Iris pigment epithelial cell (primary cell): ENCODE measurements around the gene MBP.
A peak's percentile ranks its signal among the peaks of the same experiment; 100 is the strongest.

Experiments
- DNase-seq: peaks from one replicate; pipeline ENCODE4 v3.0.0-alpha.2; 2011; ENCODE audit warnings: low read depth

Gene MBP

DNA sequence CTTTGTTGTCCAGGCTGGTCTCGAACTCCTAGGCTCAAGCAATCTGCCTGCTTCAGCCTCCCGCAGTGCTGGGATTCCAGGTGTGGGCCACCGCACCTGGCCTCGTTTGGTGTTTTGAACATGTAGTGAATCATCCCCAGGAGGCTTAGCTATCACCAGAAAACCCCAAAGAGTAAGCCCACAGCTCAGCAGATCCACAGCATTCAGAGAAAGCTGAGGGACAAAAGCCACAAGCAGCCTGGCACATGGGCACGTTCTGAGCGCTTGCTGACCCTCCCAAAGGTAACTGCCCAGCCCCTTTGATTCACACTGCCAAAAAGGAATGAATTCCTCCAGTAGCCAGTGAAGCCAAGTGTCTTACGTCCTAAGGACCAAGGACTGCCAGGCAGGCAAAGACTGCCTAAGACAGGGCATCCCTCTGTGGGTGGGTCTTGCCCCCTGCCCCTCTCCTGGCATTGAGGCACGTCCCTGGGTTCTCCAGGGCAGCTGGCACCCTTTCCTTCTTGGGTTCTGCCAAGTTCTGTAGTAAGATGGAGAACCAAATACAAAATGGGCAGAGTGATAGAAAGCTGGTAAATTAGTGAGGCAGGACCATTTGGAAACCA, 31.7 kb downstream of the MBP start:
- DNase-seq: no peak

DNA sequence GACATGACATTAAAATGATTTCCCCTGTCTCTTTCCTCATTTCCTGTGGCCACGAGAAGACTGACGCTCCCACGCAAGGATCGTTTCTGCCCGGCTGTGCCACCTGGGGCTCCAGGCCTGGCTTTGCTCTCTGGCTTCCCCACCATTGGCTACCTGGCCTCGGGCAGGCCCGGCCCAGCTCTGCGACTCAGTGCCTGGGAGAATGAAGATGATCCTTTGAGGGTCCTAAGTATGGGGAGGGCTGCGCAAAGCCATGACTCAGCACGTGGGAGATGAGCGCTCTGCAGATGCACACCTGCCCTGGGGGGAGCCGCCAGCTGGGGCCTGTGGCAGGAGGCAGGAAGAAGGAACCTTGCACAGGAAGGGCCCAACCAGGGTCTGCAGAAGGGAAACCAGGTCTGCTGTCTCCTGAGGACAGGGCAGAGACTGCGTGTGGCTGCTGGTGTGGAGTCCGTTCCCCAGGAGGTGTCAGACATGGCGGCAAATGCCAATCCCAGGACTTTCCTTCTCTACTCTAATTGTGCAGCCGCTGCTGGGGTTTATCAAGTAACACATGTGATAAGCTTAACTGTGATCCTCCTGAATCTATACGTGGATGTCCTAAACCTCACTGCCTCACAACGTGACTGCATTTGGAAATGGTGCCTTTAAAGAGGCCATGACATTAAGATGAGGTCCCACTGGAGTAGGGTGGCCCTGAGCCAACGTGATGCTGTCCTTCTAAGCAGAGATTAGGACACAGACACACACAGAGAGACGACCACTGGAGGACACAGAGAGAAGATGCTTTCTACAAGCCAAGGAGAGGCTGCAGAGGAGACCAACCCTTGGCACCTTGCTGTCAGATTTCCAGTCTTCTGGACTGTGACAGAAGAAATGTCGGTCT, 32.9 kb downstream of the MBP start:
- no peak for DNase-seq

DNA sequence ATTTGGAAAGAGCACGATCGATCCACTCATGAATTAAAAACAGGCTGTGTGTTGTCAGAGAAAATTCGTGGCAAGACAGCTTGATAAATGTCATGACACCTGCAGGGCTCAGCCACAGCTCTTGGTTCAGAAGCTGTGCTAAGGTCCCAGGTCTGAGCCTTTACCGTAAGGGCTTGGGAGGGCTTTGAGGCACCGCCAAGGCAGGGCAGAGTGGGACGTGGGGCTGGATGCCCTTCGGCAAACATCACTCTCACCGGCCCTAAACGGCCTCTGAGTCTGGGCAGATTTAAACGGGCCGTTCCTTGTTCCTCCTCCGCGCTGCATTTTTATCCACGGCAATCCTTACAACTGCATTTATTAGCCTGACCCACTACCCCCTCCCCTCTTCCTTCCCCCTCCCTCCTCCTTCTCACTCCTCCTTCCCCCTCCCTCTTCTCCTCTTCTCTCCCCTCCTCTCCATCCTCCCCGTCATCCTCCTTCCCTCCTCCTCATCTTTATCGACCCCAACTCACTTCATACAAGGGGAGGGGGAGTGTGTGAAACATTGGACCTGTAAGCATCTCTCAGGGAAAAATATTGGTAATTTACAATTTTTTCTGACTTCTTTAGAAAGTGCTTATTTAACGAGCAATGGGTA, 33.9 kb downstream of the MBP start:
- no peak for DNase-seq

DNA sequence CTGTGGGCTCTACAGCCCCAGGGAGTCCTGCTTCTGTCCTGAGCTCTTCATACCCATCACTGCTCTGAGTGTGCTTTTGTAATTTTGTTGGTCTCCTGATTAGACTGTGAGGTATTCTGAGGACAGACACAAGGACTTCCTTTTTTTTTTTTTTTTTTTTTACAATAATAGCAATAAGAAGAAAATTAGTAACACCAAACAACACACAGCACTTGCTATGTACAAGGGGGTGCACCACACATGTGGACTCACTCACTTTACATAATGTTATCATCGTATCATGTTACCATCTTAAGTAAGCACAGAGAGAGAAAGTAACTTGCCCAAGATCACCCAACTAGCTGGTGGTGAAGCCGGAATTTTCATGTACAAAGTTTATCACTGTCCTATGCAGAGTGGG, 34.6 kb downstream of the MBP start:
- DNase-seq: peak; percentile 90

DNA sequence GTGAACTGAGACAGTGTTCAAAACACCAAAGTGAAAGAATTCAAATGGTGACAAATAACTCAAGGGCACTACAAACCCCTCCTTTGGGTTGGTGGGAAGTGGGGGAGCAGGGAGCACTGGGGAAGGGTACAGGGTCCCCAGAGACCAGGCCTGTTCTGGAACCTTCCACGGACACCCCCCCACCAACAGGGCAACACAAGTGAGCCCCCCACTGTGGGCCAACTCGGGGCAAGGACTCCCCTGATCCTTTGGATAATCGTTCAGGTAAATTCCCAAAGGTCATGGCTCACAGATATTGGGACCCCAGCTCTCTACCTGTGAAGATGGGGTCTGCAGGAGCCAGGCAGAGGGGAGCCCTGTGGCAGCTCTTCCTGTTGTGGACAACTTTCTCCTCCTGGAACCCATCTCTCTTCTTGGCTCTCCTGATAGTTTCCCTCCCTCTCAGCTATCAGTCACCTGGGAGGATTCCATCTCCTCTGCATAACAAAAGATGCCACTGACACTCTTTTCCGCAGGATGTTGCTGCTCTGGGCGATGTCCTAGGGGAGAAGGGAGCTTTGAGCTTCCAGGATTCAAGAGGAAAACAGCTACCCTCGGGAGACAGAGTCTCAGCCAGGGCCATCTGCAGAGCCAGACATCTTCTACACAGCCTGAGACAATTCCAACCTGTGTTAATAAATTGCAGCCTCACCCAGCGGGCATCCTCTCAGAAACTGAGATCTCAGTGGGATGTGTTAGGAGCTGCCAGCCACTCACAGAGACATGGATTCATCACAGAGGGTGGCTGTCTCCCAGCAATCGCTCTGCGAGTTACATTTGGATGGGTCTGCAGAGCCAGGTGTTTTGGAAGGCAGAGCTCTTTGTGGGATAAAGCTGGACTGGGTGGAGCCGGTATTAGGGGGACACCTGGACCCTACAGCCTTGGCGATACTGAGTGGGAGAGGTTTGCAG, 35.4 kb downstream of the MBP start:
- DNase-seq: no peak

DNA sequence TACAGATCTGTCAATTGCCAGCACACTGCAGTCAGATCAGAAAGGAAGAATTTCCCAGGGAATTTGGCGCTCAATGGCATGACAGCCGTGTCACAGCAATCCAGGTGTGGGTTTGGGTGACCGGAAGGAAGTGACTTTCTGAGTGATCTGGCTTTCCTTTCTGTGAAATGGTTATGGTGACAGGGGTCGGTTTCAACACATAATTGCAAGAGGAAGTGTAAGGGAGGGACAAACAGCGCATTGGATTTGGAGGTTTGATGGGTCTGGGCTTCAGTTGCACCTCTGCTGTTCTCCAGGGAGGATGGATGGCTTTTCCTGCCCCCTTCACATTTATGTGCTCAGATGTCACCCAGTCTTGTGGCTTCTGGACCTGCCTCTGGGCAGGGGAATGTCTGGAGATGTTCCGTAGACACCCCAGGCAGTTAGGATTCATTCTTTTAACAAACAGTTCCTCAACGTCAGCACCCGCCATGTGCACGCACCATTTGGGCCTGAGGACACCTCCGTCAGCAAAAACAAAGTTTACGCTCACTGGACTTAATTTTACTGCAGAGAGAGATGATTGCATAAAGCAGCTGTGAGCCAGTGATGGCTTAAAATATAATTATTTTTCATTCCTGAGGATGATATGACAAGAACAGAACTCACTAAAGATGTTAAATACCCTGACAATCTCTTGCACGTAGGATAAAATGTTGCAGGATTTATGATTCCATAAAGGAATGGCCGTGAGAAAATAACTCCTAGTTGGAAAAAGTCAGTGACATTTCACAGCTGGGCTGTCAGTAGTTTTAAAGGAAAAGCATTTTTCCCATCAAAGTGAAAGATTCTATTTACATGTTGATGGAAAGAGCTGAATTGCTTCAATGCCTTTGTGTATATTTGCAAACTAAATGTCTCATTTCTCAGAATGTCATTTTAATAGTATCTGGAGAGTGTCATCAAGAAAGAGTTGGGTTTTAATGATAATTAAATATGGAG, 36.9 kb downstream of the MBP start:
- no peak for DNase-seq

DNA sequence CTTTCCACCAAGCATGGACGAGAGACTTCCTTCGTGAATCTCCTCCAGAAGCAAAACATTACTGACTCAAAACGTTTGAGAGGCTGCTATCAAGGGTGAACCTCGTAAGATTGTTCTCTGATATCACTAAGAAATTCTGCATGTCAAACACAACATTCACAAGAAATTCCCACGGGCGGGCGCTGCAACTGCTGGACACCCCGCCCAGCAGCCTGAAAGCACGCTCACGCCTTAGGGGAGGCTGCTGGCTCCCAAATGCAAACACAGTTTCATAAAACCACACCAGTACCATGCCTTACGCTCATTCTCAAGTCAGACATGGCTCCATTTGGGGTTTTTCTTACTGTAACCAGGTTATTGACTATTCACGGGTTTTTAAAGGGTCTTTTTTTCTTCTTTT, 39.0 kb downstream of the MBP start:
- no peak for DNase-seq

DNA sequence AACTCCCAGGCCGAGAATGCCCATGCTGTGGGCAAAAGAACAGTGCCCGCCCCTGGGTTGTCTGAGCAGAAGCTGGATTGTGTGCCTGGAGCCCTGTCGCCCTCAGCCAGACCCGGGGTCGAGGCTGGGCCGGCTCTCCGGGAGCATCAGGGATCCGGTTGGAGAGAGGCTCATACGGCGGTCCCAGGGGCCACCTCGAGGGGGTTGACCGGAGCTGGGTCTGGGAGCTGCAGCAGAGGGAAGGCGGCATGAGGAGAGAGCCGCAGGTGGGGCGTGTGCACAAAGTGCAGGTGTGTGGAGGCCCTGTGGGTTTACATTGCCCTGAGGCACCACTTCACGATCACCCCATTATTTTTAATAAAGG, 39.5 kb downstream of the MBP start:
- no peak for DNase-seq

DNA sequence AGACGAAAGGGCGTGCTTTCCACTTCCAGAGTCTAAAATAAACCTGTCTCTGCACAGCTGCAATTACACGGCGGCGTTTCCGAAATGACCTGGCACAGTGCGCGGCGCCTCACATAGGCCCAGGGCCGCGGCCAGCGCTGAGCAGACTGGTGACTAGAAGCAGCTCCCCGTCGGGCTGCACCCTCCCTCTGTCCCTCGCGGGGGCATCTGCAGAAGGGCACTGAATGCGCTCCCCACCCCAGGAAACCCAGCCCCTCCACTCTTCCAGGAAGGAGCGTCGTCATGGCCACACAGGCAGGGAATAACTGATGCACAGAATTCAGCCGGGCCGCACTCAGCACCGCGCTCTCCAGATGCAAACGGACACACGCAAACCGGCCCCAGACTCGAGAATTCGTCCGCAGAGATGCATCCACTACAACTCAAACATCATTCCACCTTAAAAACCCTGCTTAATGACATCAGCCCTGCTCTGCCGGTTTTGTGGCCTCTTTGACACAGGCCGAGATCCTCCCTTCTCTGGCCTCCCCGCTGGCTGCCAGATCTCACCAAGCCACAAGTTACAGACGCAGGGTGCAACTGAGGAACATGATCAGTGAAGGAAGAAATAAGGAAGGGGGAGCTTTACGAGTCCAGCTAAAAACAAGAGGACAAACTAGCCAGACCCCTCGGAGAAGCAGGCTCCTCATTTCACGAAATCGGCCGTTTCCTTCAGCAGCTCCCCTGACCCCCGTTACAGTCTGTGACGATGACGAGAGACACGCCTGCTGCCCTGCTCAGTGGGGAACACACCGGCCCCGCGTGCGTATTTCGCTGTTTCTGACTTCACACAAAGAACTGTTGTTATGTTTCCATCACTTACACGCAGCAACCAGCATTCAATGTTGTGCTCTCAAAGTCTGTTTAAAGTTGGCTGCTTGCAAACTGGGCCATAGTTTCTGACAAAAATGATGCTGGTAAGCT, 40.2 kb downstream of the MBP start:
- DNase-seq: no peak

DNA sequence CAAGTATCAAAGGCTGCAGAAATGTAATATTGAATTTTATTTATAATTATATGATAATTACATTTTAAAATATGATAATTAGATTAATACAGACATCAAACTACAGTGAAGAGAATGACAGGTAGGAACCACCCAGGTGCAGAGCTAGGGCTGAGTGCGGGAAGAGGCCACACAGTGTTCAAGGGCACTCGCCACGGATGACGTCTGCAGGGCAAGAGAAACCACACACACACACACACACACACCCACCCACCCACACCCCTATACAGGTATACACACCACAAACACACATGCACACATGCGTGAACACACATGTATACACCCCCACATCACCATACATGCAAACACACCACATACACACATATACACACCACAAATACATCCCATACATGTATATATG, 41.2 kb downstream of the MBP start:
- no peak for DNase-seq

DNA sequence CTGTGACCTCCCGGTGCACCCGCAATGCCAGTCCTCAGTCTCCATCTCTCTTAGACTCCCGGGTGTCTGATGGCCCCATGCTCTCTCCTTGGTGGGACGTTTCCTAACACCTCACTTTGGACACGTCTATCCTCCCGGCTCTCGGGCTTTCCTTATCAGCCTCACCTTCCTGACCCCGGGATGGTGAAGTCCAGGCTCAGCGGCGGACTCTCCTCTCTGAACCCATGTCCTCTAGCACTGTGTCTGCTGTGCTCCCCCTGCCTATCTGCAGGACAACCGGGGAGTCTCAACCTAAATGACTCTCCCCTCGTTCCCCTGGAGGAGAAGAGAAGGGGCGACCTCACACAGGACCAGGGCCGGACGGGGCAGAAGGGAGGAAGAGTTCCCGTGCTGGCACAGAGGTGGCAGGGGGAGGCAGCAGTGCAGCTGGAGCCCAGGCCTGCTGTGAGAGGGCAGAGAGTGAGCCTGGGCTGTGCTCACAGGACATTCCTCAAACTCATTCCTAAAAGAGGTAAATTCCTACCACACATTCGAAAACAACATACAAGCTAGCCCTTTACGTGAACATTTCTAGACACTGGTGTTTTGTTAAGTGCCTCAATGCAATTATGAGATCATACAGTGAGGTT, 41.9 kb downstream of the MBP start:
- no peak for DNase-seq

DNA sequence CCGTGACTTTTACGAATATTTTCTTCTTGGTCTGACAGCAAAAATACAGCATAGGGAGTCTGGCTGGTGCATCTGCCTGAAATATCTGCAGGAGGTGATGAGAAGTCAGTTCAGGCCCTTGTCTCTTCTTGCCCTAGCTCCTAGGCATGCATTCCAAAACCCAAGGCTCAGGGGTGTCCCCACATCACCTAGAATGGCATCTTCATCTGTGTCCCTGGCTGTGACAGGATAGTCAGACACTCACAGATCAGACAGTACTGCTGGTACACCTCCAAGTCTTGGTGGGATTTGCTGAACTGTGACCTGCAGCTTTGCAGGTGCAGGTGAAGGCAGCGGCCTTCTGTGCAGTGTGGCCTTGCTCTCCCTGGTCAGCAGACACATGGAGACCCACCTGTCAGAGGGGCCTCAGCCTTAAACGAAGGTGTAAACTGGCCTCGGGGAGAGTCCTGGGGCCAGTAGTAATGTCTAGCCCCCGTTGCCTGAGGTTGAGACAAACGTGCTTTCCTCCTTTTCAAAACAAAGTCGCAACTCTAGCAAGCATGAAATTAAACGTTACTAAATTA, 42.8 kb downstream of the MBP start:
- no peak for DNase-seq

DNA sequence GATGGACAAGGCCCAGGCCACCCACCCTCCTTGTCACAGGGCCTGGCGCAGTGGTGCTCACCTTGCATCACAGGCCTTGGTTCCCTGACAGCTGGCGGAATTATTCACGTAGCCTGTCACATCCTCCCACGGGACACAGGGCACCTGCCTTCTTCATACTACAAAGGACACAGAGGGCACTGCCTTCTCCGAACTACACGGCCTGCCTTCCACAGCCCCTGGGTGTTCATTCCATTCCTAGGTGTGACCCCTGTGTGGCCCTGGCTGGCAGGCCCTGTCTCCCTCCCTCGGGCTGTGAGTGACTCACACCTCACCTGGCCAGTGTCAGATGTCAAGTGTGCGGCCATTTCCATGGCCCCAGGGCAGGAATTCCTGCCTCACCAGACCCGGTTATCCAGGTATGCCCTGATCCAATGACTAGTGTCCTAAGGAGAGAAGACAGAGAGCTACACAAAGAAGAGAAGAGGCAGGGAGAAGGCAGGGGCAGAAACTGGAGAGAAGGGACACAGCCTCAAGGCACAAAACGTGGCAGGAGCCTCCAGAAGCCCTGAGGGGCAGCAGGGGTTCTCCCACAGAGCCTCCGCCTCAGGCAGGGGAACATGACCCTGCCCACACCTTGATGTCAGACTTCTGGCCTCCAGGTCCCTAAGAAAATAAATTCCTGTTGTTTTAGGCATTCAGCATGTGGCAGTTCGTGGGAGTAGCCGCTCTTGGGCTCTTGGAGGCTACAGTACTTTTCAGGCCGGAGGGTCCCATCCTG, 43.4 kb downstream of the MBP start:
- no peak for DNase-seq

DNA sequence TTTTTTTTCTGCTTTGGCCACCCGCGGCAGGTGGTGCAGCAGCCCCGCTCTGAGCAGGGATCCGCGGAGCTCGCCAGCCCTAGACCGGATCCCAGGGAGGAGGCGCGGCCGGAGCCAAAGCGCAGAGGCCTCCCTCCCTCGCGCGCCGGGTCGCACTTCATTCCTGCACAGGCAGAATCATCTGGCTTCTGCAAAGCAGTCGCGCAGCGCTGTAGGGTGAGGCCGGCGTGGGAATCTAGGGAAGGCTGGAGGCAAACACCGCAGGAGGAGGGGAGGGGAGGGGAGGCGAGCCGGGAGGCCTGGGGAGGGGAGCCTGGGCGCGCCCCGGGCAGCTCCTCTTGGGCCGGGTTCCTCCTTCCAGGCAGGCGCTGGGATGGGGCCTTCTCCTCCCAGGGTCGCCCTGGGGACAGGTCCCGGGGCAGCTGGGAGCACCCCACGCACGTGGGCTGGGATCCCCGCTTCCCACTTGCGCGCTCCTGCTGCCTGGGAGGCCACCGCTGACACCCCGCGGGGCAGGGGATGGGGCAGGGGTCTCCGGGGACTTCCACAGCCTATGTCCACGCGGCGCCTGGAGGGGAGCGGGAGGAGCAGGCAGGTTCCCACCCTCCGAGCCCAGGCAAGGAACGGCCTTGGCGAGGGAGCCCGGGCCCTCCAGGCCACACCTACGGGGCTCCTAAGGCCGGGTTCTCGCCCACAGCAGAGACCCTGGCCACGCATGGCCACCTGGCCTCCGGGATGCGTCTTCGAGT, 45.0 kb downstream of the MBP start:
- DNase-seq: peak; percentile 68

DNA sequence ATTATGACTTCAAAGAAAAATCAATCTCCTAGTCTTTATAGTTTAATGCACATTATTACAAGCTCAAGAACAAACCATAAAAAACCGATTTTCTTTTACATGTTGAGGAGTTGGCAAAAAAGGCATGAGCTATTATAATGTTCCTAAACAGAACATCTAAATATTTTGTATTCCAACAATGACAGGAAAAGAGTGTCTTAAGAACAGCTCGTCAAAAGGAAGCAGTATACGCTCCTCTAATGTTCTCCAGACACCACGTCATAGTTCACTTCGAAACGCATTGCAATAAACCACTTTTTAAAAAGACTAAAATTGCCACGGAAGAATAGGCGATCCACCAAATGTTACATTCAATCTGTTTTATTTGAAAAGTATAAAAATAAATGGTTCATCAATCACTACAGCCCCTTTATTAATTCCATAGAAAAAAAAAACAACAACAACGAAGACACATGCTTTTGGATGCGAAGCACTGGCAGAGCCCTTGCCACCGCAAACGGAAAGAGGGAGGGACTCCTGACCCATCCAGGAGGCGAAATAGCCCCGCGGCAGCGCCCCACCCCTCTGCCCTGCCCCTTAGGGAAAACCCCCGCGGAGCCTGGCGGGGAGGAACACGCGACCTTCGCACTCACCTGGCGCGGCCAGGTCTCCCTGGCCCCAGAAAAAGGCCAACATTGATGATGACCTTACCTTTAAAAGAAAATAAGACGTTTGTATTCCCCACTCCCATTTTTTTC, 45.8 kb downstream of the MBP start:
- peak; percentile 54 for DNase-seq

DNA sequence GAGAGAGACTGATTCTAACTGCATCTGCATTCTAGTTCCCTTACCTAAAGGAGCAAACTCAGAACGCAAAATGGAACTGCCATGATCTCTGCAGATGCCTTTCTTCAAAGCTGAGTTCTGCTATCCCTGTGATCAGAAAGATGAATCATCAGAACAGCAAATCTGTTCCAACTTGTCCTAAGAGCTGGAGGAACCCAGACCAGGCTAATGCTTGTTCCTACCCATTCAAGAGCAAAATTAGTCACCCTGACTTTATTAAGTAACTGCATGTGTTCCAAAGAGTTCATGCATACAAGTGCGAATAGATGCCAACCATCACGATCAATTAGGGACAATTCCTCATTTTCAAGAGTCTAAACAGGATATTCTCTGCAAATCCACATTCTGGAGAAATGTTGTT, 46.5 kb downstream of the MBP start:
- peak; percentile 95 for DNase-seq

DNA sequence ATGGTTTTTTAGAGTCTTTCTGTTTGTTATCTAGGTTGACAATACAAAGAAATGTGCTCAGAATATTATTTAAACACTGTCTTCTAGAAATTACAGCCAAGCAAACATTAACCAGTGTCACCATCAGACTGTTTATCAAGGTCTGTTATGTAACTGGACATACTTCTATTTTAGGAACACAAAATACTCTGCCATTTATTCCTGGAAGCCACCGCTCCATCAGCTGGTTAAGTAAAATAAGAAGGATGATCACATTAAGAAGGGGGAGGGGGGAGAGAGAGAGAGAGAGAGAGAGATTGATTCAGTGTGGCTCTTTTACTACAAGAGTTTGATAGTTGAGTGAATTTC, 47.9 kb downstream of the MBP start:
- DNase-seq: no peak
